ENCODE data around the gene BOK. TPM values are rescaled to one million over a fixed set of nuclear protein-coding genes. Genes with fewer than 3 reads are reported as not detected.

Gene BOK
- total RNA-seq = 38.5 and 42.4 TPM in 2 replicates
- polyA plus RNA-seq = 14.8 and 21.2 TPM in 2 replicates
- 27.7 and 32.1 TPM in 2 replicates for polyA plus RNA-seq (2012)
- 21.0 and 40.2 TPM in 2 replicates for polyA minus RNA-seq (ENCODE audit: low replicate concordance)

- peaks cover 23% of the 10 kb centered on the region for H3K79me2 ChIP-seq (ENCODE audit: control insufficient read depth, insufficient read depth, low read length)
- peak within 1 kb of the TSS; percentile 32 for H3K27ac ChIP-seq (ENCODE audit: insufficient read depth, low read length)
- DNase-seq (ENCODE audit: low read depth in 2 of 2) = peak; percentile 78 to 84
- H3K4me2 ChIP-seq (ENCODE audit: extremely low read depth, insufficient read depth, low read length) = peak within 1 kb of the TSS; percentile 88
- no peaks in the 10 kb centered on the region for H3K27me3 ChIP-seq (ENCODE audit: control insufficient read depth, insufficient read depth, low read length)
- peak within 1 kb of the TSS; percentile 45 to 69 (median 66) for H3K4me3 ChIP-seq (replicated peaks in 1 of 4; ENCODE audit: control extremely low read depth in 1 of 4, insufficient read depth in 1 of 4, low read depth in 3 of 4, low read length in 4 of 4)
- H3K36me3 ChIP-seq (ENCODE audit: control insufficient read depth, insufficient read depth, low read length) = peaks cover 12% of the 10 kb centered on the region
- peaks cover 16% of the 10 kb centered on the region for H3K4me1 ChIP-seq (ENCODE audit: control insufficient read depth, extremely low read depth, insufficient read depth, low read length)
- peak within 1 kb of the TSS; percentile 40 for H2AFZ ChIP-seq (ENCODE audit: low read length)
- no peaks in the 10 kb centered on the region for H3K9me3 ChIP-seq (ENCODE audit: control insufficient read depth, insufficient read depth, low read depth, low read length)
- H3K9ac ChIP-seq (ENCODE audit: insufficient read depth, low read length) = peak within 1 kb of the TSS; percentile 72
- TF ChIP-seq CTCF (conservative IDR thresholded peaks at IDR 0.05 in 1 of 2, IDR thresholded peaks at IDR 0.05 in 1 of 2; ENCODE audit: low read depth in 1 of 2, low read length in 2 of 2) (no peak), EZH2 (IDR thresholded peaks at IDR 0.05; ENCODE audit: low read length, missing control alignments) (no peak)
- H4K20me1 ChIP-seq (ENCODE audit: control insufficient read depth, extremely low read depth, insufficient read depth, low read length) = no peaks in the 10 kb centered on the region
These were observed at the start of gene BOK for GRCh38 chr2:241558532-241559322. Gene BOK (plus strand): TSS chr2:241558745. CDS start chr2:241559484, 739 bp downstream.

- Histone ChIP-seq H3K4me1 (ENCODE audit: control insufficient read depth, extremely low read depth, insufficient read depth, low read length) (peaks cover 4% of the 10 kb centered on the region), H3K27me3 (ENCODE audit: control insufficient read depth, insufficient read depth, low read length) (no peaks in the 10 kb centered on the region), H3K36me3 (ENCODE audit: control insufficient read depth, insufficient read depth, low read length) (no peaks in the 10 kb centered on the region), H2AFZ (ENCODE audit: low read length) (peak overlapping the region; percentile 23), H3K79me2 (ENCODE audit: control insufficient read depth, insufficient read depth, low read length) (peaks cover 37% of the 10 kb centered on the region), H3K4me2 (ENCODE audit: extremely low read depth, insufficient read depth, low read length) (peak overlapping the region; percentile 83), H3K27ac (ENCODE audit: insufficient read depth, low read length) (peak overlapping the region; percentile 77), H3K9me3 (ENCODE audit: control insufficient read depth, insufficient read depth, low read depth, low read length) (no peaks in the 10 kb centered on the region), H3K4me3 (replicated peaks in 1 of 4; ENCODE audit: control extremely low read depth in 1 of 4, insufficient read depth in 1 of 4, low read depth in 3 of 4, low read length in 4 of 4) (peak overlapping the region; percentile 39 to 82 (median 59)), H3K9ac (ENCODE audit: insufficient read depth, low read length) (peak overlapping the region; percentile 75), H4K20me1 (ENCODE audit: control insufficient read depth, extremely low read depth, insufficient read depth, low read length) (no peaks in the 10 kb centered on the region)
- TF ChIP-seq EZH2 (IDR thresholded peaks at IDR 0.05; ENCODE audit: low read length, missing control alignments) (no peak), CTCF (conservative IDR thresholded peaks at IDR 0.05 in 1 of 2, IDR thresholded peaks at IDR 0.05 in 1 of 2; ENCODE audit: low read depth in 1 of 2, low read length in 2 of 2) (no peak)
- DNase-seq (ENCODE audit: low read depth in 2 of 2) = no peak
These were observed 49.3 kb upstream of the BOK start for GRCh38 chr2:241509155-241509784.

- Histone ChIP-seq H4K20me1 (ENCODE audit: control insufficient read depth, extremely low read depth, insufficient read depth, low read length) (no peaks in the 10 kb centered on the region), H3K4me2 (ENCODE audit: extremely low read depth, insufficient read depth, low read length) (no peak overlapping the region), H2AFZ (ENCODE audit: low read length) (no peak overlapping the region), H3K9ac (ENCODE audit: insufficient read depth, low read length) (no peak overlapping the region), H3K27ac (ENCODE audit: insufficient read depth, low read length) (no peak overlapping the region), H3K79me2 (ENCODE audit: control insufficient read depth, insufficient read depth, low read length) (peaks cover 18% of the 10 kb centered on the region), H3K36me3 (ENCODE audit: control insufficient read depth, insufficient read depth, low read length) (no peaks in the 10 kb centered on the region), H3K9me3 (ENCODE audit: control insufficient read depth, insufficient read depth, low read depth, low read length) (no peaks in the 10 kb centered on the region), H3K4me1 (ENCODE audit: control insufficient read depth, extremely low read depth, insufficient read depth, low read length) (peaks cover 4% of the 10 kb centered on the region), H3K4me3 (replicated peaks in 1 of 4; ENCODE audit: control extremely low read depth in 1 of 4, insufficient read depth in 1 of 4, low read depth in 3 of 4, low read length in 4 of 4) (no peak overlapping the region), H3K27me3 (ENCODE audit: control insufficient read depth, insufficient read depth, low read length) (no peaks in the 10 kb centered on the region)
- TF ChIP-seq EZH2 (IDR thresholded peaks at IDR 0.05; ENCODE audit: low read length, missing control alignments) = no peak
- no peak for TF ChIP-seq CTCF (conservative IDR thresholded peaks at IDR 0.05 in 1 of 2, IDR thresholded peaks at IDR 0.05 in 1 of 2; ENCODE audit: low read depth in 1 of 2, low read length in 2 of 2)
- DNase-seq (ENCODE audit: low read depth in 2 of 2) = no peak
These were observed 47.3 kb upstream of the BOK start for GRCh38 chr2:241511091-241511741.

Data from fibroblast of lung (primary cell).